ENCODE data around the gene RASSF6. TPM values are rescaled to one million over a fixed set of nuclear protein-coding genes. Genes with fewer than 3 reads are reported as not detected.

Gene RASSF6
- total RNA-seq, 2 experiments from 2014 or later, result not detected

- H3K36me3 Mint-ChIP-seq, result no peaks in the 10 kb centered on the region
- no peaks in the 10 kb centered on the region for H3K9me3 Mint-ChIP-seq
- ChIA-PET POLR2A (no interaction called here), CTCF (no interaction called here)
- intact Hi-C loops (cut with micrococcal nuclease), result loop anchor here (5.0 kb wide), 1 partner anchor 282 kb away; the partner anchor contains the start of gene ANKRD17
- peaks cover 7% of the 10 kb centered on the region for H3K4me1 Mint-ChIP-seq (ENCODE audit: low read depth)
- no peak for DNase-seq
- H3K4me3 Mint-ChIP-seq, result no peak overlapping the region
- no peak overlapping the region for H3K27ac Mint-ChIP-seq
- peaks cover 6% of the 10 kb centered on the region for H3K27me3 Mint-ChIP-seq
Measured at GRCh38 chr4:73539386-73539785, 80.8 kb downstream of the RASSF6 start.

DNA sequence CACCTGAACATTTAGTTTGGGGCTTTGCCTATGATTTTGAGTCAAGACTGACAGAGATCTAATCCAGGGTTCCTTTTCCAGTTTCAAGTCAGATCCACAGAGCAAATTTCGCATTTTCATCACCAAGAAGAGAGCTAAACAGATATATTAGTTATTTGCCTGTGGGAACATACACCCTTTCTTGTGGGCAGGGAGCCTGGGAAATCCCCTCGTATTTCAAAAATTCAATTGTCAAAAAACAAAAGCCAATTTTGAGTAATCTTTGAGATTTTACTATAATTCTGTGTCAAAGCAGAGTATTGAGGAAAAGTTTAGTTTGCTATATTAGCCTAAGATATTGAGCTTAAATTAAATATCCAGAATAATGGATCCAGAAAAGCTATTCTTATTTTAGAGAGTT, 82.1 kb downstream of the RASSF6 start:
- DNase-seq, result no peak
- ChIA-PET CTCF (no interaction called here), POLR2A (no interaction called here)
- peaks cover 6% of the 10 kb centered on the region for H3K27me3 Mint-ChIP-seq
- H3K27ac Mint-ChIP-seq, result no peak overlapping the region
- intact Hi-C loops (cut with micrococcal nuclease), result loop anchor here (5.0 kb wide), 1 partner anchor 281 kb away; the partner anchor contains the start of gene ANKRD17
- H3K4me1 Mint-ChIP-seq (ENCODE audit: low read depth), result peaks cover 7% of the 10 kb centered on the region
- H3K4me3 Mint-ChIP-seq, result no peak overlapping the region
- no peaks in the 10 kb centered on the region for H3K36me3 Mint-ChIP-seq
- H3K9me3 Mint-ChIP-seq, result no peaks in the 10 kb centered on the region

DNA sequence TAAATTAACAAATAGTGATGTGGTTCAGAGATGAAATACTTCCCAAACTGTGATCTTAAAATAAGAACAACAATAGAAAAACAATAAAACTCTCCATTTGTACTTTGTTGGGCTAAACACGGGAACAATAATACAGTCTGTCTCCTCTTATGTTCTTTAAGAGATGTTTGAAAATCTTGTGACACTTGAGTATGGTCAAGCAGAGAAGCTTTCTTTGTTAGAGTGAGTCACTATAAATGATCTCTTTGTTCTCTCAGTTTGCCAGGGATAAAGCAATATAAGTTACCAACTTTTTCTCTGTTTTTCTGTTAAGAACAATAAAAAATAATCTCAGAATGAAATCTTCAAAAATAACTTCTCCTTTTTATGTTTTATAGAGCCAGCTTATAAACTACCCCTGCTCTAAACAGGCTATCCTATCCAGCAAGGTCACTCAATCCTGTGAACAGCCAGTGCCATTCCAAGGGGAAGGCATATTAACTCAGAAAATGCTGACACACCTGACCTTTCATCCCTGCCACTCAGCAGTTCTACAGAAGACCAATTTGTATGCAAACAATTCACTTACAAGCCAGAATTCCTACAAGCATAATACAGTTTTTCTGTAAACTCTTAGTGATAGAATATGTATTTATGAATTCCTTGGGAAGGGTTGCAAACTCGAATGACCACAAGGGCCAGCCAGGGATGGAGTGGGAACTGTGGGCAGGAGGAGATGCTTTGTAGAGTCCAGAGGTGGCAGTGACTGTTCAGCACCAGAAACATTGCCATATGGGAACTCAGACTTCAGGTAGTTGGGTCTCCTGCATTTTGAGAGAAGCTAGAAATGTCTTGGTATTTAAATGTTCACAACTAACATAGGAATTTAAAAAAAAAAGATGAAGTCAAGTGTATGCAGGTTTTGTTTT, 86.5 kb downstream of the RASSF6 start:
- peaks cover 7% of the 10 kb centered on the region for H3K4me1 Mint-ChIP-seq (ENCODE audit: low read depth)
- ChIA-PET POLR2A (no interaction called here), CTCF (interaction anchor here (0.6 kb wide), 1 partner anchor 43 kb away, joined by 3 read pairs; no protein-coding TSS in a partner anchor)
- no peak for DNase-seq
- H3K4me3 Mint-ChIP-seq, result no peak overlapping the region
- H3K36me3 Mint-ChIP-seq, result no peaks in the 10 kb centered on the region
- peaks cover 6% of the 10 kb centered on the region for H3K27me3 Mint-ChIP-seq
- no peak overlapping the region for H3K27ac Mint-ChIP-seq
- H3K9me3 Mint-ChIP-seq, result no peaks in the 10 kb centered on the region
- intact Hi-C loops (cut with micrococcal nuclease), result no loop called here

- no peaks in the 10 kb centered on the region for H3K4me1 Mint-ChIP-seq (ENCODE audit: low read depth)
- POLR2A ChIA-PET, result no interaction called here
- H3K27ac Mint-ChIP-seq, result no peak overlapping the region
Measured at GRCh38 chr4:73528171-73528570, 92.1 kb downstream of the RASSF6 start.

DNA sequence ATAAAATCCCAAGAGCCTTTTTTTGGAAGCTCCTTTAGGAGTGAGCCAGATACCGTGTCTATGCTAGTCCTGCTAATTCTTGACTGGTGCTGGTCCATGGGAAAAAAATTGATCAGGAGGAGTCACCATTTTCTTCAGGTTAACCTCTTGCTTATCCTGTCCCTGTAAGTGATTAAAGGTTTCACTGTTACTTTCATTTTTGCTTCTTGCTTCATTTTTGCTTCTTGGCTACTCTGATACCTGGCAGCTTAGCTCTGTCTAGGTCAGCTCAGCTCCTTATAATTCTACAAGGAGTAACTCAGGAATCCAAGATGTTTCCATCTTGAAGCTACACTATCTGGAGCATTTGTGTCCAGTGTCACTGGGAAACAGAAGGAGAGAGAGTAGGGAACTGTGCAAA, 93.0 kb downstream of the RASSF6 start:
- POLR2A ChIA-PET, result no interaction called here
- no peaks in the 10 kb centered on the region for H3K4me1 Mint-ChIP-seq (ENCODE audit: low read depth)
- H3K27ac Mint-ChIP-seq, result no peak overlapping the region
- no peaks in the 10 kb centered on the region for H3K27me3 Mint-ChIP-seq
- no peak for DNase-seq
- CTCF ChIA-PET, result interaction anchor here (0.6 kb wide), 1 partner anchor 413 kb away, joined by 3 read pairs; no protein-coding TSS in a partner anchor
- intact Hi-C loops (cut with micrococcal nuclease), result no loop called here
- no peak overlapping the region for H3K4me3 Mint-ChIP-seq
- no peaks in the 10 kb centered on the region for H3K36me3 Mint-ChIP-seq
- no peaks in the 10 kb centered on the region for H3K9me3 Mint-ChIP-seq

More at GRCh38 chr4:73528171-73528570, 92.1 kb downstream of the RASSF6 start:
- no peak overlapping the region for H3K4me3 Mint-ChIP-seq
- no peaks in the 10 kb centered on the region for H3K27me3 Mint-ChIP-seq
- DNase-seq, result no peak
- H3K9me3 Mint-ChIP-seq, result no peaks in the 10 kb centered on the region
- intact Hi-C loops (cut with micrococcal nuclease), result no loop called here
- H3K36me3 Mint-ChIP-seq, result no peaks in the 10 kb centered on the region
- CTCF ChIA-PET, result no interaction called here

- no peak overlapping the region for H3K27ac Mint-ChIP-seq
- H3K9me3 Mint-ChIP-seq, result no peaks in the 10 kb centered on the region
- ChIA-PET POLR2A (no interaction called here), CTCF (no interaction called here)
- intact Hi-C loops (cut with micrococcal nuclease), result no loop called here
- no peak overlapping the region for H3K4me3 Mint-ChIP-seq
- no peaks in the 10 kb centered on the region for H3K4me1 Mint-ChIP-seq (ENCODE audit: low read depth)
- no peaks in the 10 kb centered on the region for H3K27me3 Mint-ChIP-seq
- DNase-seq, result no peak
- no peaks in the 10 kb centered on the region for H3K36me3 Mint-ChIP-seq
Measured at GRCh38 chr4:73525611-73526010, 94.6 kb downstream of the RASSF6 start.

DNA sequence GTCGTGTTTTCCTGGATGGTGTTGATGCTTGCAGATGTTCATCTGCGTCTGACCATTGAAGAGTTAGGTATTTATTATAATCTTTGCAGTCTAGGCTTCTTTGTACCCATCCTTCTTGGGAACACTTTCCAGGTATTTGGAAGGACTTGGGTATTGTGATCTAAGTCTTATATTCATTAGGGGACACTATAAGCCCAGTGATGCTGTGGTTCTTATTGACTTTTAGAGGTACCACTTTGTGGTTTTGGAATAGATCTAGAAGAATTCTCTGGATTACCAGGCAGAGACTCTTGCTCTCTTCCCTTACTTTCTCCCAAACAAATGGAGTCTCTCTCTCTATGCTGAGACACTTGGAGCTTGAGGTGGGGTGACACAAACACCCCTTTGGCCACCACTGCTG, 97.1 kb downstream of the RASSF6 start:
- DNase-seq, result no peak
- H3K27me3 Mint-ChIP-seq, result no peaks in the 10 kb centered on the region
- no peak overlapping the region for H3K4me3 Mint-ChIP-seq
- H3K27ac Mint-ChIP-seq, result no peak overlapping the region
- no peaks in the 10 kb centered on the region for H3K36me3 Mint-ChIP-seq
- intact Hi-C loops (cut with micrococcal nuclease), result no loop called here
- no peaks in the 10 kb centered on the region for H3K9me3 Mint-ChIP-seq
- H3K4me1 Mint-ChIP-seq (ENCODE audit: low read depth), result no peaks in the 10 kb centered on the region
- POLR2A ChIA-PET, result no interaction called here
- CTCF ChIA-PET, result no interaction called here

Other genes starting within 250 kb of the RASSF6 start
- not detected for gene ALB, start 216.1 kb downstream of the RASSF6 start, total RNA-seq
- not detected for gene AFP, start 184.2 kb downstream of the RASSF6 start, total RNA-seq
- not detected for gene AFM, start 138.7 kb downstream of the RASSF6 start, total RNA-seq
- under 1 TPM; 0.56 to 0.81 TPM for gene CXCL8, start 120.1 kb upstream of the RASSF6 start, total RNA-seq
- gene CXCL6, start 216.2 kb upstream of the RASSF6 start, total RNA-seq, result not detected
- not detected for gene PF4V1, start 232.9 kb upstream of the RASSF6 start, total RNA-seq
- not detected for gene CXCL1, start 249.0 kb upstream of the RASSF6 start, total RNA-seq